GM12892 (cell line): ENCODE data around the gene NDUFAB1. TPM values are rescaled to one million over a fixed set of nuclear protein-coding genes. Genes with fewer than 3 reads are reported as not detected.
"Not testable (repeated sequence)": the region's sequence is repeated elsewhere in the genome, so short reads cannot be mapped to it uniquely, and the experiment has no call there.

Experiments used
- DNase-seq: peaks from one replicate; pipeline ENCODE4 v3.0.0; 2011; ENCODE audit not compliant: insufficient read length
- FAIRE-seq: peaks from 2 replicates; lab custom pipeline; 2011; peaks lifted over from hg19 to GRCh38; lab: Jason Lieb, UNC
- POLR2A ChIP-seq: IDR thresholded peaks from 2 replicates; pipeline ENCODE4 v1.6.1; 2011; ENCODE audit warnings: low read depth, low read length, control low read depth
- POLR2AphosphoS5 ChIP-seq: IDR thresholded peaks from 2 replicates; pipeline ENCODE4 v1.6.1; 2011; ENCODE audit warnings: low read depth, low read length, control low read depth
- TAF1 ChIP-seq: IDR thresholded peaks from 2 replicates; pipeline ENCODE4 v1.6.1; 2011; ENCODE audit warnings: low read depth, mild to moderate bottlenecking, control low read depth, low read length, borderline replicate concordance
- polyA plus RNA-seq: library from polyadenylated mRNA; unstranded; fragments of >200 nt; gene quantifications from one replicate; pipeline ENCODE4 v1.2.1, GENCODE V29; 2012; ENCODE audit warnings: missing spikeins, inconsistent platforms; ENCODE audit not compliant: missing spikeins

Gene NDUFAB1
- 143 TPM for polyA plus RNA-seq

DNA sequence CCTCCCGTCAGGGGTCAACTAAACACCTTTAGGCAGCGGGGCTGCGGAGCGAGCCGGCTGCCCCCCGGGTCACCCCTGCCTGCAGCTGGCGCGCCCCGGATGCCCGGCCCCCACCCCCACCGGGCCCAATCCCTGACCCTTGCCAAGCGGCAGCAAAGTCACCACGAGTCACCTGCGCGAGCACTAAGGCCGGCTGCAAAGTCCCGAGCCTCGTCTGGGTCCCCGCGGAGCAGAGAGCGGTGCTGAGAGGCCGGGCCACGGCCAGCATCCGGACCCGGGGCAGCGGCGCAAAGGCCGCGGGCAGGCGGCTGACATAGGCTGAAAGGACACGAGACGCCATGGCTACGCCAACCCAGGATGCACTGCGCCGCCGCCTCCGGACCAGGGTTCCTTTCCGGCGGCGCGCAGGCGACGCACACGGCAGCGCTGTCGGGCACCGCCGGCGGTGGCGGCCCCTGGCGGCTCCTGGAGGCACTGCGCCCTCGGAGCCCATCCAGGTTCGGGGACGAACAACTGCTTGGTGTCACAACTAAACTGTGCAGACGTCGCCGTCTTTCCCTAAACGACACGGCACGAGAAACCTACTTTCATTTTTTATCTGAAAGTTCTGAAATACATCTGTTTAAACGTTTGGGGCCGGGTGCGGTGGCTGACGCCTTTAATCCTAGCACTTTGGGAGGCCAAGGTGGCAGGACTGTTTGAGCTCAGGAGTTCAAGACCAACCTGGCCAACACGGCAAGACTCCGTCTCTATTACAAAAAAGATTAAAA lies at the start of gene NDUFAB1:
NDUFAB1 (minus strand) TSS at position 366 of the 770 bp plus-strand sequence; CDS start at position 340, 26 bp downstream.
- DNase-seq (peak; percentile 87), FAIRE-seq (peak; percentile 90)
- TF ChIP-seq TAF1 (peak; percentile 55; the same call in 1 of the 2 replicates), POLR2A (peak; percentile 90), POLR2AphosphoS5 (peak; percentile 79)

- FAIRE-seq (no peak), DNase-seq (no peak)
- TF ChIP-seq POLR2A (no peak), TAF1 (no peak), POLR2AphosphoS5 (no peak)
Measured at GRCh38 chr16:23642246-23642774, 46.2 kb upstream of the NDUFAB1 start.

DNA sequence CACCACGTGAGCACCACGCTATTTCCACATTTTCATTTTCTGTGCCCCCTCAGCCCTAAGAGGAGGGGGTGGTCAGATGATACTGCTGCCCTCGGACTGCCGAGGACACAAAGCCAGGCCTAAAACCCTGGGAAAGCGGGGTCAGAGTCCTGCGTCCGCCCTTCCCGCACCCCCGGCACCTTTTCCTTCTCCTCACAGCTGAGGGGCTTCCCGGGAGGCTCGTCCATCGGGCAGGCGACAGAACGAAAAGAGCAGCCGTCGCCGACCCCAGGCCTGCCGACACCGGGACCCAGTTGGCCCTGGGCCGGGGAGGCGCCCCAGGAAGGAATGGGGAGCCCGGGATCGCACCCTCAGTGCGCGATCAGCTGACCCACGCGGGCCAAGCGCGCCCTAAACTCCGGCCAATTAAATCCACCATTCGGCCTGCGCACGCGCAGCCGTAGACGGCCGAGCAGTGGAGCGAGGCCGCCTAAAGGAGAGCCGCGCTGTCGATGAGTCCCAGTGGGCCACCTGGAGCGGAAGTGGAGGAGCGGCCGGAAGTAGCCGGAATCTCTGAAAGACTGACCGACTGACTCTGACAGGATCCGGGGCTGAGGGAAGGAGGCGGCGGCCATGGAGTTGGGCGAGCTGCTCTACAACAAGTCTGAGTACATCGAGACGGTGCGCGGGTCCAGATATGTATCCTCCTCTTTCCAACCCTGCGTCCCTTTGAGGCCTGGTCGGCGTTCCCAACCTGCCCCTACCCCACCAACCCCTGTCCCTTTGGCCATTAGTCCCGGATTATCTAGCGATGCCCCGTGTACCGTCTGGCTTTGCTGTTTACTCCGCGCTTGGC lies 45.0 kb upstream of the NDUFAB1 start, which contains the start of the genes DCTN5 and PALB2:
DCTN5 (plus strand) TSS at position 536 of the 835 bp plus-strand sequence; CDS start at position 613, 77 bp downstream.
PALB2 (minus strand) TSS at position 380 of the 835 bp plus-strand sequence; CDS start at position 227, 153 bp downstream.
- DNase-seq (peak; percentile 92), FAIRE-seq (peak; percentile 95)
- TF ChIP-seq TAF1 (peak; percentile 67), POLR2AphosphoS5 (peak; percentile 75), POLR2A (peak; percentile 89)

- peak; percentile 21 for DNase-seq
- FAIRE-seq = no peak
- TF ChIP-seq POLR2A = no peak
- TF ChIP-seq TAF1 = no peak
- no peak for TF ChIP-seq POLR2AphosphoS5
Measured at GRCh38 chr16:23640615-23640930, 44.5 kb upstream of the NDUFAB1 start.

GRCh38 chr16:23635958-23636357 lies 39.8 kb upstream of the NDUFAB1 start:
- DNase-seq = no peak

DNA sequence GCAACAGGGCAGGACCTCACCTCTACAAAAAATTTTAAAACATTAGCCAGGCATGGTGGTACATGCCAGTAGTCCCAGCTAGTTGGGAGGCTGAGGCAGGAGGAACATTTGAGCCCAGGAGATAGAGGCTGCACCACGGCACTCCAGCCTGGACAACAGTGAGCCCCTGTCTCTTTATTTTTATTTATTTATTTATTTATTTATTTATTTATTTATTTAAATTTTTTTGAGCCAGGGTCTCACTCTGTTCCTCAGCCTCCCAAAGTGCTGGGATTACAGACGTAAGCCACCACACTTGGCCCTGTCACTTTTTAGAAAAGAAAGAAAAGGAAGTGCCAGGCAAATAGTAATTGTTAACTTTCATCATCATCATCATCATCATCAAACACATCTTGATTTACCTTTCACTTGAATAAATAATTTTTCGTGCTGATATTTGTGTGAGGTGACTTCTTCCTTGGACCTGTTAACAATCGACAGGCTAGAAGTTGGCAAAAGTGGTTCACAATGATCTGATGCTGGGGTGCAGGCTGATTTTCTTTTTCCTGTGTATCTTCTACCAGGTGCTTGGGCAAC lies 38.4 kb upstream of the NDUFAB1 start:
- no peak for FAIRE-seq
- TF ChIP-seq POLR2AphosphoS5 = no peak
- no peak for TF ChIP-seq POLR2A
- TF ChIP-seq TAF1 = no peak
- DNase-seq = no peak

More at GRCh38 chr16:23635958-23636357, 39.8 kb upstream of the NDUFAB1 start:
- no peak for TF ChIP-seq TAF1
- no peak for TF ChIP-seq POLR2AphosphoS5
- no peak for TF ChIP-seq POLR2A
- no peak for FAIRE-seq

DNA sequence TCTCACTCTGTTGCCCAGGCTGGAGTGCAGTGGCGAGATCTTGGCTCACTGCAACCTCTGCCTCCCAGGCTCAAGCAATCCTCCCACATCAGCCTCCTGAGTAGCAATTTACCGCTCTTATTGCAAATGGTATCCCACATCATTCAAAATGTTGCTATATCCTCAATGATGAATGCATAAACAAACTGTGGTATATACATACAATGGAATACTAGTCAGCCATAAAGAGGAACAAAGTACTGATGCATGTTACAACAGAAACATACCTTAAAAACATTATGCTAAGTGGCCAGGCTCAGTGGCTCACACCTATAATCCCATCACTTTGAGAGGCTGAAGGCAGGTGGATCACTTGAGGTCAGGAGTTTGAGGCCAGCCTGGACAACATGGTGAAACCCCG lies 35.8 kb upstream of the NDUFAB1 start:
- not testable (repeated sequence) for FAIRE-seq, DNase-seq

DNA sequence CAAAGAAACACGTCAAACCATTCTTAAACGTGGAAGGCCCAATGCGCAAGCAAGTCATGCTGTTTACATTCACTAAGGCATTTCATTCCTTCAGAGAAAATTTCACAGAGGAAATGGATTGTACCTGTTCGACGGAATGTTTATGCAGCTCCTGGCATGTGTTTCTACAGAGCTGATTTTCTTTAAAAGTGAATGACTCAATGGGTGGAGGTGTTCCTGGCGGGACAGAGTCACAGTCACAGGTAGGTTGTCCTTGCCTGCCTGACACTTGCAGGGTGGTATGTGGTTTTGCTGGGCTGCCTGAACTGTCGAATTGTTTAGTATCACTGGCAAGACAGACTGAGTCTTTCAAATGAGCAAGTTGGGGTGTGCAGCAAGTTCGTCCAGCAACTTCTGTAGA lies 33.4 kb upstream of the NDUFAB1 start:
- TF ChIP-seq TAF1 (no peak), POLR2A (no peak)
- DNase-seq (no peak), FAIRE-seq (no peak)

GRCh38 chr16:23624092-23624491 lies 28.0 kb upstream of the NDUFAB1 start:
- FAIRE-seq = no peak

GRCh38 chr16:23615805-23616204 lies 19.7 kb upstream of the NDUFAB1 start:
- FAIRE-seq (no peak), DNase-seq (no peak)
- TF ChIP-seq POLR2AphosphoS5 = no peak
- no peak for TF ChIP-seq TAF1
- TF ChIP-seq POLR2A = no peak

More at GRCh38 chr16:23624092-23624491, 28.0 kb upstream of the NDUFAB1 start:
- DNase-seq = no peak
- TF ChIP-seq TAF1 = no peak
- TF ChIP-seq POLR2A = no peak
- TF ChIP-seq POLR2AphosphoS5 = no peak

GRCh38 chr16:23611936-23612335 lies 15.8 kb upstream of the NDUFAB1 start:
- FAIRE-seq (no peak), DNase-seq (no peak)
- TF ChIP-seq POLR2A (no peak), POLR2AphosphoS5 (no peak), TAF1 (no peak)

GRCh38 chr16:23610905-23611304 lies 14.8 kb upstream of the NDUFAB1 start:
- FAIRE-seq, DNase-seq: not testable (repeated sequence)
